Measurements from ENCODE around the gene OR2M4.

DNA sequence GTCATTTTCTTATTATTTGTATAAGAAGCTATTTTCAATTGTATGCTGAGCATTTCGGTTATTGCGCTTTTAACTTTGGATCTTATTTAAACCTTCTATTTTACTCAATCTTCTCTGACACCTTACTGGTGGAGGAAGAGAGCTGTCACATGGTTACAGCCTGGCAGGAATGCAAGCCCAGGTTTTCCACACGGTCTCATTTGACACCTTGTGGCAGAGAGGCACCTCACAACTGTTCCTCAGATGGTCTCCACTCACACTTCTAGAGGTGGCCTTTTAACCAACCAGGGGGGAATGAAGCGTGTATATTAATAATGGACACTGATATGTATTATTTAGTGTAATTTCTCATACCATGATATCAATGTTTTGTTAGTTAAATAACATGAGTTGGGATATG is 37.0 kb downstream of the OR2M4 start:
- TF ChIP-seq EZH2 (IDR thresholded peaks at IDR 0.05; ENCODE audit: insufficient read depth, poor library complexity, severe bottlenecking) (no peak), EZH2phosphoT487 (IDR thresholded peaks at IDR 0.05; ENCODE audit: insufficient read depth, low read depth) (no peak)
